Fibroblast of skin of right quadriceps (primary cell): ENCODE data around the gene SH3BP5.

Experiments used
- DNase-seq: peaks from one replicate; pipeline ENCODE4 v3.0.0-alpha.2; 2013

SH3BP5 gene

GRCh38 chr3:15271785-15272381 is 60.5 kb downstream of the SH3BP5 start:
- no peak for DNase-seq

- DNase-seq: no peak
Observed at GRCh38 chr3:15271030-15271429, 61.4 kb downstream of the SH3BP5 start.

- peak; percentile 97 for DNase-seq
Observed at GRCh38 chr3:15269091-15269989, 63.0 kb downstream of the SH3BP5 start.

DNA sequence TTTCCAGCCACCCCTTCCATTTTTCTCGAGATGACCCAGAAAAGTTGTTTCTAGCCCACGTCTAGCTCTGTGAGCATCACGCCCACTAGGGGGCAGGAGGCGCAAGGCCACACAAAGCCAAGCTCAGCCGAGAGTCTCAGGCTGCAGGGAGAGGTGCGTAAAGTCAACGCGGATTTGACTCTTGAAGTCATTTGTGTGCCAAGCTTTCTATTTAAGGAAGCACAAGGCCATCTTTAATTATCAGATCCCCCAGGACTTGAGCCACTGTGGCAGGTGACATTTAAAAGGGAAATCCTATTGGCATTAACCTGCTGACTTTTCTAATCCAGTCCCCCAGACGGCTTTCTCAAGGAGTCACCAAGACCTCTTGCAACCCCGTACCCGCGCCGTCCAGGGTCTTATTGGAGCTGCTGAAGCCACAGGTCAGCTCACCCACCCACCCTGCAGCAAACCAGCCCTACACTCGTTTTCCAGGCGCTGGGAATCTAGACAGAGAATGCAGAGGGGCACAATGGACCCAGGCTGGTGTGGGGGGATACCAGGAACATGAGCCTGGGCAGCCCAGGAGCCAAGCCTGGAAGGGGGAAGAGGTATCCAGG is 64.3 kb downstream of the SH3BP5 start:
- peak; percentile 78 for DNase-seq

DNA sequence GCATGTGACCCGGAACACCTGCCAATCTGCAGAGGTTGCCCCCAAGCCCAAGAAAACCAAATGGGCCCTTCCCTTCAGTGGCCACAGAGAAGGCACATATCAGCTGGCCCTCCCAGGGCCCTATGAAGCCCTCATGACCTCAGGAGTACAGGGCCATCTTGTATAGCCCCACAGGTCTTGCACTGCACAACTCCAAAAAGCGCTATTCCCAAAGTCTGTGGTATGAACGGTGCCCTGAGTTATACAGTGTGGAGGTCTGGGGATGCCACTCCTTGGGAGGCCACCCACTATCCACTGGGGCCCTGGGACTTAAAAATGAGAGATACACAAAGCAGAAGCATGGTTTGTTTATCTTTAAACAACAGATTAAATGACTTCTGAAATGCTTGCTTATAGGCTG is 64.9 kb downstream of the SH3BP5 start:
- no peak for DNase-seq

- no peak for DNase-seq
Observed at GRCh38 chr3:15266510-15267376, 65.6 kb downstream of the SH3BP5 start.

DNA sequence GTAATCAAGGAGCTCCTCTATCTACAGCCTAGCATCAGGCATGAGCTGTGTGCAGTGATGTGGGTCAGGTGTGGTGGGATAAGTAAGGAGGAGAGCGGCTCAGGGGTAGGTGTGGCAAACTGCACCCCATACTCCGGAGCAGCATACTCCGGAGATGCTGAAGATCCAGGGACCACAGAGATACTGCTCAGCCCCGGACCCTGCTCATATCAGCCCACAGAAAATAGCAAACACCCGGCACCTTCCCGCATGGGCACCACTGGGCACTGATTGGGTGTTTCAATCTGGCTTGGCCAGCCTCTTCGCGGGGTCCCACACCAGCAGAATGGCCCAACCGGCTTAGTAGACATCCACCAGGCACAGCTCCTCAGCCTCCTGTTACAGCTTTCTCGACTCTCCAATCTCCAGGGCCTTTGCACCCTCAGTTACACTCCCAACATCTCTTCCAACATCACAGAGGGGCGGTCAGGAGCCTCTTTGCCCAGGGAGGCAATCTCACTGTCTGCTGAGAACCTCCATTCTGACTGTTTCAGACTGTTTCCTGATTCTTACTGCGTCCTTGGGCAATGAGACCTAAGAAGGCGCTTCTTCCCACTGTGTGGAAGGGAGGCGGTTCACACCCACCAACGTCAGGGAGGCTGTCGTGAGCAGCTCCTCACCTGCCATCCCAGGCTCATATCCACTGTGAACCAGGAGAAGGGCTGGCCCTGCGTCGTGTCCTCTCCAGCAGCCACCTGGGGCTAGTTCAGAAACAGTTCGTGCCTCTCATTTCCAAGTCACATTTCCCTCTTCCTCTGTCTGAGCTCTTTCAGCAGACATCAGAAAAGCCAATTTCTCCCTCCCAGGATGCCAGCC is 66.5 kb downstream of the SH3BP5 start:
- DNase-seq: no peak

DNA sequence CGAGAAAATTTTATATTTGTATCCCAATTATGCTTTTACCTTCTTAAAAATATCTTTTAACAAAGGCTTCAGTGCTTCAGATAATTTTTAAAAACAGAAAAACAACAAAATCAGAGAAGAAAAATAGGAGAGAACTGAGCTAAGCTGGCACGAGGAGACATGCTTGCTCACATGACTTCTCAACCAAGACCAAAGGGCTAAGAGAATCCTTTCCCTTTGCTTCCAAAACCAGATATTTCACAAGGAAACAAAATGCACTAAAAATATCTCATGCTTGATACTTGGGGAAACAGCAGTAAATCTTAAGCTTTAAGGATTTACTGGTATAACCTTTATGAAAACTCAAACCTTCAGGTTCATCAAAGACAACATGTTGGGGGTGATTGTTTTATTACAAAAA is 67.9 kb downstream of the SH3BP5 start:
- no peak for DNase-seq

DNA sequence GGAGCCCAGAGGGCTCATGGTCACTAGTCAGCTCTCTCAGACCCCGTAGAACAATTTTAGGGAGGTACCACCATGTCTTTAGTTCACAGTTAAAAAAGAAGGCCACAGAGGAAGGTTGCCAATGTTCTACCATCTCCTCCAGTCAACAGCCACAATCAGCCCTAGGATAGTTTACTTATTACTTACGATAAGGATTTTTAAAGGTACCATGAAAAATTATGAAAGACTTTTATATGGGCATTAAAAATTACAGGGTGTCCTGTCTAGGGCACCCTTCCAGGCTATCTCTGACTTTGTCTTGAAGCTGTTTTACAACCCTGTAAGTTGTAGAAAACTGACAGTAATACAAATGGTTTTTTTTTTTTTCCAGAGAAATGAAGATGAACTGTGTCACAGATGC is 68.5 kb downstream of the SH3BP5 start:
- no peak for DNase-seq

DNA sequence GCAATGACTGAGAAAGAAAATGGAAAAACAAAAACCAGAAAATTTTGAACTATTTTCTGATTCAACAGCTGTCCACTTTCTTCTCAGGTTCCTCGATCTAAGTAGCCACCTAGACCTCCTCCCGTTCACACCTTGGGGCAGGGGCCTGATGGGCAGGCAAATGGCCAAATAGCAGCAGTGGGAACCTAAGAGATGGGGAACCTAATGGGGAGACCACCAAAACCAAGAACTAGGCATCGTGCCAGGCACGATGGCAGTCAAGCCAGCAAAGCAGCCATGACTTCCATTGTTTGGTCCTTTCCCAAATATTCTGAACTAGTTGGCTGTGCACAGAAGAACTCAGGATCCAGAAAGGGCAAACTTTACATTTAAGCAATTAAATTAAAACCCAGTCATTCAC is 69.3 kb downstream of the SH3BP5 start:
- no peak for DNase-seq

DNA sequence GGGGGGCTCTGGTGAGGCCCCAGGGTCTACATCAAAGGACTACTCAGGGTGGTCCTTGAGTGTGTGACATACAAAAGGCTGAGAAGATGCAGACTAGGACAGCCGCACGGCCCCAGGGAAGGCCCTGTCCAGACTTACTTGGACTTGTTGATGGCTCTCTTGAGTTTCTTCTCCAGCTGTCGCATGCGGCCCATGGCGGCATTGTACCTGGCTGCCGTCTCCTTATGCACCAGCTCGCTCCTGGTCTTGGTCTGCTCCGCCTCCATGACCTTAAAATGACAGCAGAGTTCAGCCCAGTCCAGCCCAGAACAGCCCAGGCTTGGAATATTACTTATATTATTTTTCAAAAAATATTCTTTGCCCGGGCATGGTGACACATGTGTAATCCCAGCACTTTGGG is 70.4 kb downstream of the SH3BP5 start:
- no peak for DNase-seq

DNA sequence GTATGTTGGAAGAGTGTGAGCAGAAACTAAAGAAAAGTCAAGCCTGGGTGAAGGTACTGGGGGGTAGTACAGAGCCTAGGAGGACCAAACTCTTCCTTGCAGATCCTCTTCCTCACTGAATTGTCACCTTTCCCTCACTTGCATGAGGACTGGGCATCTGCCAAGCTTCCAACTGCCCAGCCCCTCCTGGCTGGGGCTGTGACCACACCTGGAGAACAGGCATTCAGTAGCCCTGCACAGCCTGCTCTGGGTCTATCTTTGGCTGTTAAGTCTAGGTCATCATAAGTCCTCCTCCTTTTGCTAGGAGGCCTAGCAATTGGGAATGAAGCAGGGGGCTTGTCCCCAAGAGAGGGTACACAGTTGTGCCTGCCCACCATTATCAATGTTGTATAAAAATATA is 71.1 kb downstream of the SH3BP5 start:
- no peak for DNase-seq

DNA sequence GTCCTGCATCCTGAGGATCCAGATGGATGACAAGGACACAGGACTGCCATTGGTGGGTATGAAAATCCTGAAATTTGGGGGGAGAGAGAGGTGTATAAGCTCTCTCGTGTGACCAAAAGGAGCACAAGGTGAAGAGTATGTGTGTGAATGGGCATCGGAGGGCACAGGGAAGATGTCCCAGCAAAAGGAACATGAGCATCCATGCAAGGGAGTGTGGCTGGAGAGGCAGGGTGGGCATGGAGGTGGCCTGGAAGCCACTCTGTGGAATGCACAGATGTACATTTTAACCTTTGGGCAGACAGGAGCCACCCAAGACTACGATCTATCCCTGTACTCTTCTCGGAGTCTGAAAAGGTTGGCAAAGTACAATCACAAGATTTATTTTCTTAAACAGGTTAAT is 71.9 kb downstream of the SH3BP5 start:
- DNase-seq: no peak

DNA sequence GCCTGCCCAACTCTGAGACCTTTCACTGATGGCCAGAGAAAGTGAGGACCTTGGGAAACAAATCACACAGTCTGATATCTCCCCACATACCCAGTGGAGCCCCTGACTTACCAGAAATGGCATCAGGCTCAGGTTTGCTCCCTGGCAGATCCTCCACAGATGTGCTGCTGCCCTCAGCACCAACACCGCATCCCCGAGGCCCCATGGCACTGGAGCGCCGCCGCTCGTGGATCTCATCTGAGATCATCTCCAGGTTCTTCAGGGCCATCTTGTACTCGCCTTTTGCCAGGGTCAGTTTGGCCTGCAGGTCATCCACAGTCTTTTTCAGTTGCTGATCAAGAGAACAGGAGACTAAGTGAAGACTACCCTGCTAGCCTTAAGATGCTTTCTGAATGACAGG is 73.7 kb downstream of the SH3BP5 start:
- DNase-seq: no peak

GRCh38 chr3:15256861-15257341 is 75.5 kb downstream of the SH3BP5 start:
- no peak for DNase-seq

DNA sequence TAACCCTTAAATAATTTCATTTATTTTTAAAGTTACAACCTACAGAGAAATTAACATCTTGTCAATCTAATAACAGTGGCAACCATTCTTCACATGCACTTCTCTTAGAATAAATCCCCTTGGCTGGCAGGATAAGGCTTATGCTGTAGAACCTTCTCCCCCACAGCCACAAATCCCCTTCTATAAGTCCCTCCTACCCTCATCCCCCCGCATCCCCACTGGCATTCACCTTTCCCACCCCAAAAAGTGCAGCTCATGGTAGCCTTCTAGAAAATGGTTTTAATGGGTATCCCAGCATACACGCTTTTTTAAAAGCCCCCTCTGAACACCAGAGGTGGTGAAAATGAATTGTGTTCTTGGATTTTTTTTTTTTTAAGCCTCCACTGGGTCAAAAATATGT is 77.2 kb downstream of the SH3BP5 start:
- DNase-seq: no peak

- no peak for DNase-seq
Observed at GRCh38 chr3:15253023-15253697, 79.2 kb downstream of the SH3BP5 start.

- DNase-seq: no peak
Observed at GRCh38 chr3:15246186-15246585, 86.2 kb downstream of the SH3BP5 start.

- no peak for DNase-seq
Observed at GRCh38 chr3:15243822-15244482, 88.4 kb downstream of the SH3BP5 start.

DNA sequence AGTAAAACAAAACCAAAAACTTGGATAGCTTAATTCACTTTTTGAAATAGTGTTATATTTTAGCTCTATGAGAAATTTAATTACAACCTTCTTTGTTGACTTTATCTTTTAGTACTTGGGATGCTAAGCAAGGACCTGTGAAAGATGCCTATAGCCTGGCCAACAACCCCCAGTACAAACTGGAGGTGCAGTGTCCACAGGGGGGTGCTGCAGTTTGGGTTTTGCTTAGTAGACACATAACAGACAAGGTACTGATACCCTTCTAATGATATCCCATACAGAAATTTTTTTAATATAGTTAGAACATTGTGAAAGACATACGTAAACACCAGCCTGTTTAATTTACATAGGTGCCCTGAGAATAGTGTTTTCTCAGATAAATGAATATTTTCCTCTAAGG is 91.0 kb downstream of the SH3BP5 start:
- DNase-seq: peak; percentile 12

DNA sequence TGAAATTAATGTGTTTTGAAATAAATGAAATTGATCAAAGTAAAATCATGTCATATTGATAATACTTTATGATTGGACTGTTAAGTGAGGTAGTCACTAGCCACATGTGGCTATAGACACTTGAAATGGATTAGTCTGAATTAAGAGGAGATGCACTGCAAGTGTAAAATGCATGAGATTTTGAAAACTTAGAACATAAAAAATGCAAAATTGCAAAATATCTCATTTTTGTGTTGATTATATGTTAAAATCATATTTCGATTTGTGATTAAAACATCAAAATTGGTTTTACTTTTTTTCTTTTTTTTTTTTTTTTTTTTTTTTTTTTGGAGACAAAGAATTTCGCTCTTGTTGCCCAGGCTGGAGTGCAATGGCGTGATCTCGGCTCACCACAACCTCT is 103.1 kb downstream of the SH3BP5 start:
- DNase-seq: no peak
